Muscle layer of duodenum (tissue), 2 donors: ENCODE data around the gene NDUFB7.
A peak's percentile ranks its signal among the peaks of the same experiment; 100 is the strongest.
"Not testable (repeated sequence)": the region's sequence is repeated elsewhere in the genome, so short reads cannot be mapped to it uniquely, and the experiment has no call there.

Source experiments
- H3K27ac ChIP-seq: one replicate; pipeline ENCODE4 v1.7.0; 2013; ENCODE audit warnings: mild to moderate bottlenecking, low read length
- H3K27me3 ChIP-seq: one replicate; pipeline ENCODE4 v1.7.0; 2013; ENCODE audit warnings: low read depth, mild to moderate bottlenecking, control low read depth, low read length
- H3K36me3 ChIP-seq, 2 donors: one replicate each; pipeline ENCODE4 v1.7.0; 2013; ENCODE audit warnings: low read length in 2 of 2, control low read depth in 1 of 2, mild to moderate bottlenecking in 1 of 2; ENCODE audit not compliant: insufficient read depth in 2 of 2, control insufficient read depth in 1 of 2
- H3K4me1 ChIP-seq, 2 donors: one replicate each; pipeline ENCODE4 v1.7.0; 2013; ENCODE audit warnings: low read length in 2 of 2, mild to moderate bottlenecking in 2 of 2, control low read depth in 1 of 2, moderate library complexity in 1 of 2; ENCODE audit not compliant: insufficient read depth in 2 of 2, control insufficient read depth in 1 of 2
- H3K4me3 ChIP-seq, 2 donors: one replicate each; pipeline ENCODE4 v1.7.0; 2013; ENCODE audit warnings: low read length in 2 of 2, low read depth in 1 of 2, mild to moderate bottlenecking in 1 of 2
- H3K9me3 ChIP-seq, 2 donors: one replicate each; pipeline ENCODE4 v1.7.0; 2013; ENCODE audit warnings: low read length in 2 of 2, control low read depth in 1 of 2, mild to moderate bottlenecking in 1 of 2; ENCODE audit not compliant: control insufficient read depth in 1 of 2
- donor health status: healthy.

Gene NDUFB7

GRCh38 chr19:14570864-14571527, 870 bp downstream of the NDUFB7 start:
- Histone ChIP-seq H3K4me3 (peak overlapping the region; percentile 93 to 100), H3K4me1 (peaks cover 9 to 25% of the 10 kb centered on the region in 2 donors), H3K27ac (no peak overlapping the region), H3K36me3 (peaks cover 0 to 6% of the 10 kb centered on the region in 2 donors), H3K27me3 (no peaks in the 10 kb centered on the region), H3K9me3 (no peaks in the 10 kb centered on the region)

GRCh38 chr19:14567079-14567478, 4.8 kb downstream of the NDUFB7 start:
- peaks cover 0 to 19% of the 10 kb centered on the region in 2 donors for H3K36me3 ChIP-seq
- no peaks in the 10 kb centered on the region for H3K9me3 ChIP-seq
- H3K27me3 ChIP-seq = no peaks in the 10 kb centered on the region
- H3K4me3 ChIP-seq = no peak overlapping the region
- H3K4me1 ChIP-seq = peaks cover 7 to 25% of the 10 kb centered on the region in 2 donors
- no peak overlapping the region for H3K27ac ChIP-seq

GRCh38 chr19:14566712-14567077, 5.2 kb downstream of the NDUFB7 start:
- no peak overlapping the region for H3K4me3 ChIP-seq
- H3K27me3 ChIP-seq = no peaks in the 10 kb centered on the region
- H3K9me3 ChIP-seq = no peaks in the 10 kb centered on the region
- peaks cover 6 to 25% of the 10 kb centered on the region in 2 donors for H3K4me1 ChIP-seq
- peaks cover 0 to 19% of the 10 kb centered on the region in 2 donors for H3K36me3 ChIP-seq
- H3K27ac ChIP-seq = no peak overlapping the region

- no peak overlapping the region for H3K4me3 ChIP-seq
- H3K27ac ChIP-seq = no peak overlapping the region
- H3K27me3 ChIP-seq = no peaks in the 10 kb centered on the region
- H3K9me3 ChIP-seq = no peaks in the 10 kb centered on the region
- H3K4me1 ChIP-seq = peaks cover 5 to 22% of the 10 kb centered on the region in 2 donors
- peaks cover 0 to 19% of the 10 kb centered on the region in 2 donors for H3K36me3 ChIP-seq
Observed at GRCh38 chr19:14565765-14566711, 5.8 kb downstream of the NDUFB7 start.

- peaks cover 0 to 14% of the 10 kb centered on the region in 2 donors for H3K4me1 ChIP-seq
- peaks cover 0 to 19% of the 10 kb centered on the region in 2 donors for H3K36me3 ChIP-seq
- no peaks in the 10 kb centered on the region for H3K9me3 ChIP-seq
- no peaks in the 10 kb centered on the region for H3K27me3 ChIP-seq
- H3K4me3 ChIP-seq = no peak overlapping the region
- no peak overlapping the region for H3K27ac ChIP-seq
Observed at GRCh38 chr19:14565298-14565679, 6.6 kb downstream of the NDUFB7 start.

GRCh38 chr19:14564652-14565297, 7.1 kb downstream of the NDUFB7 start:
- not testable (repeated sequence) for H3K9me3 ChIP-seq, H3K4me3 ChIP-seq

GRCh38 chr19:14563989-14564651, 7.7 kb downstream of the NDUFB7 start:
- peaks cover 0 to 19% of the 10 kb centered on the region in 2 donors for H3K36me3 ChIP-seq

More at GRCh38 chr19:14564652-14565297, 7.1 kb downstream of the NDUFB7 start:
- not testable (repeated sequence) for H3K27me3 ChIP-seq, H3K4me1 ChIP-seq, H3K27ac ChIP-seq
- H3K36me3 ChIP-seq = peaks cover 0 to 19% of the 10 kb centered on the region in 2 donors

GRCh38 chr19:14563590-14563926, 8.3 kb downstream of the NDUFB7 start:
- H3K4me3 ChIP-seq = no peak overlapping the region
- H3K9me3 ChIP-seq = no peaks in the 10 kb centered on the region
- no peak overlapping the region for H3K27ac ChIP-seq
- no peaks in the 10 kb centered on the region for H3K27me3 ChIP-seq
- H3K4me1 ChIP-seq = peaks cover 0 to 3% of the 10 kb centered on the region in 2 donors
- peaks cover 0 to 19% of the 10 kb centered on the region in 2 donors for H3K36me3 ChIP-seq

More at GRCh38 chr19:14563989-14564651, 7.7 kb downstream of the NDUFB7 start:
- H3K27me3 ChIP-seq = no peaks in the 10 kb centered on the region
- no peak overlapping the region for H3K27ac ChIP-seq
- peaks cover 0 to 3% of the 10 kb centered on the region in 2 donors for H3K4me1 ChIP-seq
- H3K9me3 ChIP-seq = no peaks in the 10 kb centered on the region
- no peak overlapping the region for H3K4me3 ChIP-seq

- H3K4me1 ChIP-seq = peaks cover 0 to 3% of the 10 kb centered on the region in 2 donors
- H3K27me3 ChIP-seq = no peaks in the 10 kb centered on the region
- no peaks in the 10 kb centered on the region for H3K9me3 ChIP-seq
- H3K27ac ChIP-seq = no peak overlapping the region
- H3K36me3 ChIP-seq = peaks cover 0 to 19% of the 10 kb centered on the region in 2 donors
- H3K4me3 ChIP-seq = no peak overlapping the region
Observed at GRCh38 chr19:14562660-14563589, 8.9 kb downstream of the NDUFB7 start.

- Histone ChIP-seq H3K4me1 (peaks cover 0 to under 1% of the 10 kb centered on the region in 2 donors), H3K27me3 (no peaks in the 10 kb centered on the region), H3K36me3 (peaks cover 0 to 13% of the 10 kb centered on the region in 2 donors), H3K4me3 (no peak overlapping the region), H3K9me3 (no peaks in the 10 kb centered on the region), H3K27ac (no peak overlapping the region)
Observed at GRCh38 chr19:14561847-14562351, 10.0 kb downstream of the NDUFB7 start.
